Measurements from ENCODE around the gene DERL2. TPM values are rescaled to one million over a fixed set of nuclear protein-coding genes. Genes with fewer than 3 reads are reported as not detected.
"Not testable (repeated sequence)": the region's sequence is repeated elsewhere in the genome, so short reads cannot be mapped to it uniquely, and the experiment has no call there.

The DERL2 gene
- total RNA-seq, 2 donors from 2014 or later: 10.9 to 20.8 TPM

DNA sequence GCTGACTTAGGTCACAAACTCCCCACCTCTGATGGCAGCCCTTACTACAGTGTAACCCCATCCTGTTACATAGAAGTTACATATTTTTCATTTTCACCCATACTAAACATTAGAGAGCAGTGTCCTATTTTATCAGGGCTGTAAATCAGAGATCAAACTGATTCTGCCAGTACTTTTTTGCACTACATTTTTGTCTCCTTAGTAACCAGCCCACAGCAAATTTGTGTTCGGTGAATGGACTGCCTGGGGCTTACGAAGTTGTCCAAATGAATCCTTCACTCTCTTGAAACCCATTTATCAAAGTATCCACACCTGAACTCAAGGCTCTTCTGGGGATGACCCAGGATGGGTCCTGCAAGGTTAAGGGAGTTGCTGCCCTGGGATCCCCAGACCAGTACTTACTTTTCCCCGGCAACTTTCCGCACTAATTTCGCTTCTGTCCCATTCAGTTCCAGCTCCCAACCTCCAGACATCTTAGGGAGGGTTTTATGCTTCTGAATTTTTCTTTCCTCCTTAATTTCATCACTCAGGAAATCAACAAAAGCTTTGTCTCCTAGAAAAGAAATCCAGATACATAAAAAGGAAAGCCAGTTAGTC lies 48.2 kb downstream of the DERL2 start:
- Histone ChIP-seq H3K4me3 (peak overlapping the region; percentile 79 to 84), H3K36me3 (peaks cover 30% of the 10 kb centered on the region), H3K27me3 (no peaks in the 10 kb centered on the region), H3K27ac (peak overlapping the region in 1 of 2 donors; percentile 70), H3K9me3 (no peaks in the 10 kb centered on the region), H3K4me1 (peaks cover 0 to 17% of the 10 kb centered on the region in 2 donors)
- TF ChIP-seq, protein P1, sequence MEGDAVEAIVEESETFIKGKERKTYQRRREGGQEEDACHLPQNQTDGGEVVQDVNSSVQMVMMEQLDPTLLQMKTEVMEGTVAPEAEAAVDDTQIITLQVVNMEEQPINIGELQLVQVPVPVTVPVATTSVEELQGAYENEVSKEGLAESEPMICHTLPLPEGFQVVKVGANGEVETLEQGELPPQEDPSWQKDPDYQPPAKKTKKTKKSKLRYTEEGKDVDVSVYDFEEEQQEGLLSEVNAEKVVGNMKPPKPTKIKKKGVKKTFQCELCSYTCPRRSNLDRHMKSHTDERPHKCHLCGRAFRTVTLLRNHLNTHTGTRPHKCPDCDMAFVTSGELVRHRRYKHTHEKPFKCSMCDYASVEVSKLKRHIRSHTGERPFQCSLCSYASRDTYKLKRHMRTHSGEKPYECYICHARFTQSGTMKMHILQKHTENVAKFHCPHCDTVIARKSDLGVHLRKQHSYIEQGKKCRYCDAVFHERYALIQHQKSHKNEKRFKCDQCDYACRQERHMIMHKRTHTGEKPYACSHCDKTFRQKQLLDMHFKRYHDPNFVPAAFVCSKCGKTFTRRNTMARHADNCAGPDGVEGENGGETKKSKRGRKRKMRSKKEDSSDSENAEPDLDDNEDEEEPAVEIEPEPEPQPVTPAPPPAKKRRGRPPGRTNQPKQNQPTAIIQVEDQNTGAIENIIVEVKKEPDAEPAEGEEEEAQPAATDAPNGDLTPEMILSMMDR (IDR thresholded peaks at IDR 0.05): no peak
- DNase-seq (ENCODE audit: low spot score): no peak

DNA sequence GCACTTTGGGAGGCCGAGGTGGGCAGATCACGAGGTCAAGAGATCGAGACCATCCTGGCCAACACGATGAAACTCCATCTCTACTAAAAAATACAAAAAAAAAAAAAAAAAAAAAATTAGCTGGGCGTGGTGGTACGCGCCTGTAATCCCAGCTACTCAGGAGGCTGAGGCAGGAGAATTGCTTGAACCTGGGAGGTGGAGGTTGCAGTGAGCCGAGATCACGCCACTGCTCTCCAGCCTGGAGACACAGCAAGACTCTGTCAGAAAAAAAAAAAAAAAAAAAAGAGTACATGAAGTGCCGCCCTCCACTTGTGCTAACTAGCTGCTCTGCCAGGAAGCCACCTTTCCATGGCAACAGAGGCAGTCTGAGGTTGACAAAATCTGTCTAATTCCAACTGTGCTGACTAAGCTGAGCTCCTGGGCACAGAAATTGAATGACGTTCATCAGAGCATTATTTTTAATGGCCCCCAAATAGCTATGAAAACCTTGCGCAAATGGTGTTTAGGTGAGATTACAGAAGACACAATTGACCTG lies 50.1 kb downstream of the DERL2 start:
- not testable (repeated sequence) for H3K27ac ChIP-seq; H3K9me3 ChIP-seq; H3K4me3 ChIP-seq; H3K27me3 ChIP-seq; DNase-seq (ENCODE audit: low spot score)
- Histone ChIP-seq H3K36me3 (peaks cover 43% of the 10 kb centered on the region), H3K4me1 (peaks cover 0 to 17% of the 10 kb centered on the region in 2 donors)

DNA sequence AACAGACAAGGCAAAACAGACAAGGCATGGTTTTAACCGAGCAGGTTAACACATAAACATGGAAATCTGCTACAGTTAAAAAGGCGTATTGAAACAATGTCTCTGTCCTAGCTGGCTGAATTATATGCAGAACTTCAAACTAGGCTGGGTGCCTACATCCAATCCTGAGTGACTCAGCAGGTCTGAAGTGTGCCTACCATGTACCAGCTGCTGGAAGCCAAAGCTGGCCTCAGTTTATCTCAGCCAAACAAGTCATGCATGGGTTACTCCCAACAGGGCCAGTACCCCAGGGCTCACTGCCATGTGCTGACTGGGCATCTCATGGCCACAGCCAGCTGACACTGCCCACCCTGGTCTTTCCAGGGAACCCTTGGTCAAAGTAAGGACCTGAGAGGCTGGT lies 51.0 kb downstream of the DERL2 start:
- peaks cover 0 to 17% of the 10 kb centered on the region in 2 donors for H3K4me1 ChIP-seq
- peaks cover 47% of the 10 kb centered on the region for H3K36me3 ChIP-seq
- TF ChIP-seq, protein P1 (IDR thresholded peaks at IDR 0.05): no peak
- no peaks in the 10 kb centered on the region for H3K27me3 ChIP-seq
- no peak for DNase-seq (ENCODE audit: low spot score)
- H3K9me3 ChIP-seq: no peaks in the 10 kb centered on the region
- H3K4me3 ChIP-seq: no peak overlapping the region
- H3K27ac ChIP-seq: no peak overlapping the region

DNA sequence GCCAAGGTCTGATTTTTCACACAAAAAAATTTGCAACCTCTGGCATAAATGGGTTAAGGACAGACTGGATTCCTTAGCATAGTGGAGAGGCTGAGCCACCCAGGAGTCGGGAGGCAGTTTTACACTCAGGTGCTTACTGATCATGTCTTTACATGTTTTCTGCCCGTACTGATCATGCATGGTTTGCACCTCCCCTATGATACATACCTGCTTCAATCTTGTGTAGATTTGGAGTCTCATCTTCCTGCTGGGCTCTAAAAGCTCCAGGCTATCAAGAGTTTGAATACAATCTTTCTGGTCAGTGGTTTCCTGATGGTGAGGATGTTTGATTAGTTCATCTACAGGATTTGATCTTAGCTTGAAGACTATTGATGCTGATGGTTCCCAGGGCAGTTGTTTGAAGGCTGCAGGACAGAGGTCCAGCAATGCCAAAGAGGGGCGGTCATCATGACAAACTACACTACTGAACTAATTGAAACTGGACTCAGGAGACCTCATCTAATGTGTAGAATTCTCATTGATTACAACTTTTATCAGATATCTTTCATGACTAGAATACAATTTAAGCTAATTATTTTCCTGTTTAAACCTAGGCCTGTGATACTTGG lies 53.9 kb downstream of the DERL2 start:
- Histone ChIP-seq H3K4me3 (no peak overlapping the region), H3K27me3 (no peaks in the 10 kb centered on the region), H3K4me1 (no peaks in the 10 kb centered on the region), H3K9me3 (no peaks in the 10 kb centered on the region), H3K27ac (no peak overlapping the region), H3K36me3 (peaks cover 62% of the 10 kb centered on the region)
- DNase-seq (ENCODE audit: low spot score): no peak
- TF ChIP-seq, protein P1 (IDR thresholded peaks at IDR 0.05): no peak

DNA sequence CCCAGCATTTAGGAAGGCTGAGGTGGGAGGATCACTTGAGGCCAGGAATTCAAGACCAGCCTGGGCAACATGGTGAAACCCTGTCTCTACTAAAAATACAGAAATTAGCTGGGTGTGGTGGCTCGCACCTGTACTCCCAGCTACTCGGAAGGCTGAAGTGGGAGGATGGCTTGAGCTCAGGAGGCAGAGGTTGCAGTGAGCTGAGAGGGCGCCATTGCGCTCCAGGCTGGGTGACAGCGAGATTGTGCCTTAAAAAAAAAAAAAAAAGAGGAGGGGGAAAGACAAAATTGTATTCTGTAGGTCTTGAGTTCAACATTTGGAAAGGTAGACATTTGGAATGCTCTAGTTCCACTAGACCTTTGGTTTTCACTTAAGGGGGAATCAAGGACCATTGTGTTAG lies 54.7 kb downstream of the DERL2 start:
- not testable (repeated sequence) for H3K9me3 ChIP-seq; H3K4me1 ChIP-seq; DNase-seq (ENCODE audit: low spot score); H3K27me3 ChIP-seq; H3K27ac ChIP-seq; H3K4me3 ChIP-seq
- peaks cover 68% of the 10 kb centered on the region for H3K36me3 ChIP-seq

DNA sequence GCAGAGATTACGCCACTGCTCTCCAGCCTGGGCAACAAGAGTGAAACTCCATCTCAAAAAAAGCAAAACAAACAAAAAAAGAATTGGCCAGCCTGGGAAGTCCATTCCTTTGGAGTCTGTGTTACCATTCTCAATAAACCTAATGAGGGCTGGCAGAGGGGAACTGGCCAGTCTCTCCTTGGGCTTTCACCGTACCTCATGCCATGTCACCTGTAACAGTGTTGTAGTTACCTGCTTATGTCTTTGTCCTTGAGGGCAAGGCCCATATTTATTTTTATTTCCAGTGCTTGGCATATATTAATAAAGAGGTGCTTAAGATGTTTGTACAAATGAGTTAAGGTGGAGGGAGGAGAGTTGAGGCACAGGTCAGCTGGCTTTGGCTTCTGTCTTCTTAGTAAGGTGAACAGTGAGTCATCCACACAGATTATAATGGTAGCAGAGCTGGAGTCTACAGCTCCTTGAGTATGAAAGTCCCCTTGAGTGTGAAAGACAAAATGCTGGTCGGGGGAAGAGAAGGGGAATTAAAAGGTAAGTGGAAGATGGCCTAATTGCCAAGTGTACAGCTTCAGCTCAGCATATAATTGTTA lies 55.5 kb downstream of the DERL2 start:
- Histone ChIP-seq H3K9me3 (no peaks in the 10 kb centered on the region), H3K4me3 (no peak overlapping the region), H3K27ac (no peak overlapping the region), H3K36me3 (peaks cover 74% of the 10 kb centered on the region), H3K4me1 (no peaks in the 10 kb centered on the region), H3K27me3 (no peaks in the 10 kb centered on the region)
- TF ChIP-seq, protein P1 (IDR thresholded peaks at IDR 0.05): no peak
- DNase-seq (ENCODE audit: low spot score): no peak
